ENCODE measurements around the gene SLC39A6. TPM values are rescaled to one million over a fixed set of nuclear protein-coding genes. Genes with fewer than 3 reads are reported as not detected.

Gene SLC39A6
- polyA plus RNA-seq, 1 of the 3 experiments (the other 2 are of a cell fraction) = 67.4 TPM

DNA sequence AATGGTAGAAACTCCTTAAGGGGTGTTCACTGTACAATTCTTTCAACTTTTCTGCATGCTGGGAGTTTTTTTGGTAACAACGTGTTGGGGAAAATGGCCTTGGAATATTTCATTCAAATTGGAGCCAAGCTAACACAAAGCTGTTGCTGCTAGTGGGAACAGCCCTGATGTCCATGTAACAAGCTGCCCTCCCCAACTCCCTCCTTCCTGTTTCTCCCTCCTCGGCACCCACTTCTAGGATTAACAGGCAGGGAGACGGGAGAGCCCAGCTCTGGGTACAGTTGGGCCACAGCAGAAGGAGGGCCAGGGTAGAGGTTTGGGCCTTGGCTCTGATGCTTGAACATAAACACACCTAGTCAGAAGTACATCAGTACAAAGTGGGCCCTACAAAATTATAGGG lies 48.8 kb upstream of the SLC39A6 start (continued):
- TF ChIP-seq RXRA (IDR thresholded peaks at IDR 0.05; ENCODE audit: borderline replicate concordance, low read depth) (no peak), CHD2 (IDR thresholded peaks at IDR 0.05; ENCODE audit: low read length, partially characterized antibody) (no peak), ZBTB33 (IDR thresholded peaks at IDR 0.05; ENCODE audit: borderline replicate concordance, low read depth) (no peak), ELF1 (IDR thresholded peaks at IDR 0.05) (no peak), NFIC (IDR thresholded peaks at IDR 0.05; ENCODE audit: borderline replicate concordance) (no peak), SMC3 (IDR thresholded peaks at IDR 0.05; ENCODE audit: low read depth, low read length) (no peak)
- TF ChIP-seq, protein P1, sequence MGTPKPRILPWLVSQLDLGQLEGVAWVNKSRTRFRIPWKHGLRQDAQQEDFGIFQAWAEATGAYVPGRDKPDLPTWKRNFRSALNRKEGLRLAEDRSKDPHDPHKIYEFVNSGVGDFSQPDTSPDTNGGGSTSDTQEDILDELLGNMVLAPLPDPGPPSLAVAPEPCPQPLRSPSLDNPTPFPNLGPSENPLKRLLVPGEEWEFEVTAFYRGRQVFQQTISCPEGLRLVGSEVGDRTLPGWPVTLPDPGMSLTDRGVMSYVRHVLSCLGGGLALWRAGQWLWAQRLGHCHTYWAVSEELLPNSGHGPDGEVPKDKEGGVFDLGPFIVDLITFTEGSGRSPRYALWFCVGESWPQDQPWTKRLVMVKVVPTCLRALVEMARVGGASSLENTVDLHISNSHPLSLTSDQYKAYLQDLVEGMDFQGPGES (IDR thresholded peaks at IDR 0.05; ENCODE audit: low read depth, low read length) = no peak

- H3K9ac ChIP-seq = no peak overlapping the region
- TF ChIP-seq YY1 (IDR thresholded peaks at IDR 0.05; ENCODE audit: low read depth) (no peak), ELF1 (IDR thresholded peaks at IDR 0.05) (no peak), TCF12 (IDR thresholded peaks at IDR 0.05) (no peak), TAF1 (IDR thresholded peaks at IDR 0.05; ENCODE audit: borderline replicate concordance, low read depth, low read length) (no peak), EZH2phosphoT487 (IDR thresholded peaks at IDR 0.05; ENCODE audit: borderline replicate concordance, low read depth) (no peak), GABPA (IDR thresholded peaks at IDR 0.05; ENCODE audit: low read depth) (no peak), FOSL2 (IDR thresholded peaks at IDR 0.05; ENCODE audit: borderline replicate concordance, low read depth) (no peak), ZBTB33 (IDR thresholded peaks at IDR 0.05; ENCODE audit: borderline replicate concordance, low read depth) (no peak), FOXM1 (IDR thresholded peaks at IDR 0.05; ENCODE audit: low read depth) (no peak)
- H3K4me3 ChIP-seq (ENCODE audit: low read depth in 2 of 2, low read length in 1 of 2) = no peak overlapping the region
- H3K27me3 ChIP-seq (ENCODE audit: insufficient read depth) = no peaks in the 10 kb centered on the region
- H3K4me2 ChIP-seq = no peak overlapping the region
- no peaks in the 10 kb centered on the region for H3K9me2 ChIP-seq
- H4K20me1 ChIP-seq (ENCODE audit: insufficient read depth) = no peaks in the 10 kb centered on the region
- peaks cover 0 to 6% of the 10 kb centered on the region in 2 experiments; a peak in 1 of 4 replicates for H3K4me1 ChIP-seq (ENCODE audit: control insufficient read depth in 1 of 2, insufficient read depth in 2 of 2, low read depth in 1 of 2, low read length in 1 of 2)
- WGBS (ENCODE audit: low lambda C conversion rate) = 93% methylated on average over 9 of the region's 9 CpGs
- no peak overlapping the region for H2AFZ ChIP-seq (ENCODE audit: low read depth)
- ChIA-PET POLR2A (no interaction called here), CTCF (interaction anchor here (1.8 kb wide), 1 partner anchor 12 kb away, joined by 4 read pairs; no protein-coding TSS in a partner anchor)
- peaks cover 47 to 58% of the 10 kb centered on the region in 2 experiments for H3K36me3 ChIP-seq (replicated peaks in 1 of 2; ENCODE audit: control insufficient read depth in 1 of 2, insufficient read depth in 2 of 2, low read length in 1 of 2)
- no peak for DNase-seq
- no peak overlapping the region for H3K27ac ChIP-seq (ENCODE audit: low read depth in 2 of 2, low read length in 1 of 2)
- H3F3A ChIP-seq (replicated peaks; ENCODE audit: insufficient read depth) = peaks cover 10% of the 10 kb centered on the region
- H3K9me3 ChIP-seq = no peaks in the 10 kb centered on the region
- H3K79me2 ChIP-seq (ENCODE audit: insufficient read depth) = no peaks in the 10 kb centered on the region
Observed at GRCh38 chr18:36176711-36177110, 47.6 kb upstream of the SLC39A6 start.

All from SK-N-SH (cell line).